Natural killer cell (primary cell): ENCODE measurements around the gene CD248. TPM values are rescaled to one million over a fixed set of nuclear protein-coding genes. Genes with fewer than 3 reads are reported as not detected.

ENCODE experiments used
- ATAC-seq, 3 donors: fragments of 150-1000 bp in 2 of 3; fragments of 200-7000 bp in 1 of 3; cut with Tn5 transposase; 1 replicate in 1 of 3; 2 replicates in 2 of 3; pipeline ENCODE4 v1.10.0; 2021; ENCODE audit warnings: mild to moderate bottlenecking in 2 of 3, moderate library complexity in 2 of 3
- DNase-seq, 2 donors: peaks; one replicate each; pipeline versions ENCODE4 v3.0.0 to v3.0.0-alpha.2; 2013 to 2021; ENCODE audit warnings: mixed read lengths in 1 of 2
- H3K27ac ChIP-seq: one replicate; pipeline ENCODE4 v1.5.1; 2013; ENCODE audit warnings: mild to moderate bottlenecking, low read length
- H3K27me3 ChIP-seq: one replicate; pipeline ENCODE4 v1.6.1; 2013; ENCODE audit warnings: low read length; ENCODE audit not compliant: control insufficient read depth, insufficient read depth
- H3K36me3 ChIP-seq: one replicate; pipeline ENCODE4 v1.6.1; 2013; ENCODE audit warnings: low read length; ENCODE audit not compliant: control insufficient read depth, insufficient read depth
- H3K4me1 ChIP-seq: one replicate; pipeline ENCODE4 v1.6.1; 2013; ENCODE audit warnings: low read length; ENCODE audit not compliant: control insufficient read depth, insufficient read depth
- H3K4me3 ChIP-seq: one replicate; pipeline ENCODE4 v1.5.1; 2013; ENCODE audit warnings: low read length
- H3K9me3 ChIP-seq: one replicate; pipeline ENCODE4 v1.6.1; 2013; ENCODE audit warnings: low read length; ENCODE audit not compliant: control insufficient read depth, insufficient read depth
- H3K27ac Mint-ChIP-seq, 2 donors: one replicate each; pipeline ENCODE4 v1.8.0; 2022; ENCODE audit warnings: mild to moderate bottlenecking in 2 of 2, mixed read lengths in 2 of 2, moderate library complexity in 1 of 2
- H3K27me3 Mint-ChIP-seq, 2 donors: one replicate each; pipeline ENCODE4 v1.8.0; 2022; ENCODE audit warnings: low read depth in 2 of 2, mixed read lengths in 2 of 2
- H3K36me3 Mint-ChIP-seq: one replicate; pipeline ENCODE4 v1.8.0; 2022; ENCODE audit warnings: mixed read lengths
- H3K4me1 Mint-ChIP-seq, 2 donors: one replicate each; pipeline ENCODE4 v1.8.0; 2022; ENCODE audit warnings: mixed read lengths in 2 of 2
- H3K4me3 Mint-ChIP-seq: one replicate; pipeline ENCODE4 v1.8.0; 2022; ENCODE audit warnings: mild to moderate bottlenecking, moderate library complexity, mixed read lengths
- H3K9me3 Mint-ChIP-seq, 2 donors: one replicate each; pipeline ENCODE4 v1.8.0; 2022; ENCODE audit warnings: mixed read lengths in 2 of 2
- CTCF ChIP-seq: fragments of 200-600 bp; IDR thresholded peaks from one replicate; pipeline ENCODE4 v1.8.0; 2022; ENCODE audit warnings: antibody characterized with exemption
- WGBS: methylation state at CpG from one replicate; pipeline ENCODE4 v1.1.7; 2013; ENCODE audit warnings: missing lambda C conversion rate; ENCODE audit not compliant: insufficient coverage; 5-methylcytosine and 5-hydroxymethylcytosine counted together
- intact Hi-C: fragments of 100-400 bp; cut with micrococcal nuclease; formaldehyde crosslinking; loops from one replicate; pipeline ENCODE4 v1.14.2; 2022
- total RNA-seq, 4 donors: library from RNA; stranded (reverse); fragments of 120-200 nt in 1 of 4; gene quantifications; one replicate each; pipeline versions ENCODE4 v1.2.3 to v1.2.4, GENCODE V29; 2013 to 2022

The CD248 gene
- total RNA-seq, 3 donors from 2014 or later (not counting 1 experiment from before 2014, with no cell fraction given) = 0.23 to 0.40 (median 0.32) TPM

- H3K4me3 Mint-ChIP-seq = no peak overlapping the region
- Histone ChIP-seq H3K27ac (no peak overlapping the region), H3K4me1 (peaks cover 34% of the 10 kb centered on the region), H3K4me3 (no peak overlapping the region), H3K9me3 (no peaks in the 10 kb centered on the region), H3K27me3 (no peaks in the 10 kb centered on the region), H3K36me3 (peaks cover 49% of the 10 kb centered on the region)
- no peaks in the 10 kb centered on the region for H3K9me3 Mint-ChIP-seq
- no peaks in the 10 kb centered on the region for H3K36me3 Mint-ChIP-seq
- intact Hi-C loops = no loop called here
- ATAC-seq (no peak), DNase-seq (peak in 1 of 2 donors; percentile 2)
- no peak for TF ChIP-seq CTCF
- 96% methylated on average over 6 of the region's 6 CpGs for WGBS
- peaks cover 0 to 17% of the 10 kb centered on the region in 2 donors for H3K27me3 Mint-ChIP-seq
- peak overlapping the region in 1 of 2 donors; percentile 65 for H3K27ac Mint-ChIP-seq
- H3K4me1 Mint-ChIP-seq = peaks cover 28 to 48% of the 10 kb centered on the region in 2 donors
These were observed 22.4 kb upstream of the CD248 start for GRCh38 chr11:66339162-66339675.

GRCh38 chr11:66338276-66339161 is 21.7 kb upstream of the CD248 start:
- Histone ChIP-seq H3K27me3 (no peaks in the 10 kb centered on the region), H3K36me3 (peaks cover 49% of the 10 kb centered on the region), H3K27ac (no peak overlapping the region), H3K4me3 (no peak overlapping the region), H3K4me1 (peaks cover 28% of the 10 kb centered on the region), H3K9me3 (no peaks in the 10 kb centered on the region)
- peaks cover 0 to 19% of the 10 kb centered on the region in 2 donors for H3K27me3 Mint-ChIP-seq
- ATAC-seq (no peak), DNase-seq (peak in 1 of 2 donors; percentile 5)
- no peak for TF ChIP-seq CTCF
- WGBS = 93% methylated on average over 16 of the region's 17 CpGs
- no peaks in the 10 kb centered on the region for H3K36me3 Mint-ChIP-seq
- H3K27ac Mint-ChIP-seq = peak overlapping the region in 1 of 2 donors; percentile 65
- H3K4me3 Mint-ChIP-seq = no peak overlapping the region
- H3K4me1 Mint-ChIP-seq = peaks cover 21 to 41% of the 10 kb centered on the region in 2 donors
- intact Hi-C loops = no loop called here
- no peaks in the 10 kb centered on the region for H3K9me3 Mint-ChIP-seq

GRCh38 chr11:66337103-66337899 is 20.5 kb upstream of the CD248 start:
- Histone ChIP-seq H3K9me3 (no peaks in the 10 kb centered on the region), H3K4me1 (peaks cover 24% of the 10 kb centered on the region), H3K4me3 (no peak overlapping the region), H3K36me3 (peaks cover 49% of the 10 kb centered on the region), H3K27me3 (no peaks in the 10 kb centered on the region), H3K27ac (peak overlapping the region; percentile 4)
- Mint-ChIP-seq H3K36me3 (no peaks in the 10 kb centered on the region), H3K4me1 (peaks cover 10 to 31% of the 10 kb centered on the region in 2 donors), H3K4me3 (no peak overlapping the region), H3K9me3 (no peaks in the 10 kb centered on the region), H3K27ac (peak overlapping the region; percentile 71 to 92), H3K27me3 (peaks cover 7 to 25% of the 10 kb centered on the region in 2 donors)
- TF ChIP-seq CTCF = no peak
- 79% methylated on average over 17 of the region's 18 CpGs for WGBS
- no peak for ATAC-seq
- intact Hi-C loops = no loop called here
- peak in 1 of 2 donors; percentile 4 for DNase-seq
